Smooth muscle cell of the brain vasculature (primary cell): ENCODE measurements around the gene AGR2.
"Not testable (repeated sequence)": the region's sequence is repeated elsewhere in the genome, so short reads cannot be mapped to it uniquely, and the experiment has no call there.

Experiments
- DNase-seq: peaks from one replicate; pipeline ENCODE4 v3.0.0-alpha.2; 2012; ENCODE audit warnings: low read depth, low spot score

AGR2 gene

DNA sequence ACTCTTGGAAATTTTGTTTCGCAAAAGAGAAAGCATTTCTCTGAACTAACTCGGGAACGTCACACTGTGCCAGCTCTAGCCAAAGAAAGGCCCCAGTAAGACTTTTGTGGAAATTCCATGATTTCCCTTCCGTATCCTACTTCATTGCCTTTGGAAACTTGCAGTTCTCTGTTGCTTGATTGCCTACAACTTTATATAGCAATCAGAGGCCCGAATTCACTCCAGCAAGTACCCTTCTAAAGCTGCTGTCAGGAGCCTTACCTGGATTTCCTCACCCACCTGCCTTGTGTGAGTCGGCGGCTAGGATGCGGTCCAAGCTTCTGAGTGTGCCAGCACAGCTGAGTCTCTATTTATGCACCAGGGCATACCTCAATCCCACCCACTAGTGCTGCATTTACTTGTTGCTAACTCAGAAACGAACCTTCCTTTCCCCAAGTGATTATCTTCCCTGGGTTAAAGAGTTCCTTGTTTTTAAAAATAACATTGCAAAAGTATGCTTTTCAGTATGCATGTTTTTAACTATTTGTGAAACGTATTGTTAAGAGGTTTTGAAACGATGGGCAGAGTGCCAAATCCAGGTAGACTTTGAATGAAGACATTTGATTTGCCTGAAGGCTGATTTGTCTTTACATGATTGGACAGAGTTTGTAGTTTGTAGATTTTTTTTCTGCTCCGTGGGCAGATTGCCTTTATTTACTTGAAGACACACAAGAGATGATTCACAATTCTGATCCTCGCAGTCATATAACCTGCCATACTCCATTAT lies at the start of gene AGR2:
TSS of gene AGR2 (minus strand) at position 326 of the 766 bp plus-strand sequence. CDS start 3,203 bp downstream, outside the sequence.
- DNase-seq, result no peak

DNA sequence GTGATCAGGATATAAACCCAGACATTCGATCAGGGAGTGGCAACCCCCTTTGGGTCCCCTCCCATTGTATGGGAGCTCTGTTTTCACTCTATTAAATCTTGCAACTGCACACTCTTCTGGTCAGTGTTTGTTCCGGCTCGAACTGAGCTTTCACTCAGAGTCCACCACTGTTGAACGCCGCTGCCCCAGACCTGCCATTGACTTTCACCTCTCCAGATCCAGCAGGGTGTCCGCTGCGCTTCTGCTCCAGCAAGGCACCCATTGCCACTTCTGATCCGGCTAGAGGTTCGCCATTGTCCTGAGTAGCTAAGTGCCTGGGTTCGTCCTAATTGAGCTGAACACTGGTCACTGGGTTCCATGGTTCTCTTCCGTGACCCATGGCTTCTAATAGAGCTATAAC lies 48.4 kb upstream of the AGR2 start:
- DNase-seq, result not testable (repeated sequence)

DNA sequence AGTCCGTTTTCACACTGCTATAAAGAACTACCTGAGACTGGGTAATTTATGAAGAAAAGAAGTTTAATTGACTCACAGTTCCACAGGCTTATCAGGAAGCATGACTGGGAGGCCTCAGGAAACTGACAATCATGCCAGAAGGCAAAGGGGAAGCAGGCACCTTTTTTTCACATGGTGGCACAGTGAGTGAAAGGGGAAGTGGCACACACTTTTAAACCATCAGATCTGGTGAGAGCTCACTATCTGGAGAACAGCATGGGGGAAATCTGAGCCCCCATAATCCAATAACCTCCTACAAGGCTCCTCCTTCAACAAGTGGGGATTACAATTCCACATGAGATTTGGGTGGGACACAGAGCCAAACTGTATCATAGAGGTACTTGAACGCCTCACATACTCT lies 47.0 kb upstream of the AGR2 start:
- no peak for DNase-seq

DNA sequence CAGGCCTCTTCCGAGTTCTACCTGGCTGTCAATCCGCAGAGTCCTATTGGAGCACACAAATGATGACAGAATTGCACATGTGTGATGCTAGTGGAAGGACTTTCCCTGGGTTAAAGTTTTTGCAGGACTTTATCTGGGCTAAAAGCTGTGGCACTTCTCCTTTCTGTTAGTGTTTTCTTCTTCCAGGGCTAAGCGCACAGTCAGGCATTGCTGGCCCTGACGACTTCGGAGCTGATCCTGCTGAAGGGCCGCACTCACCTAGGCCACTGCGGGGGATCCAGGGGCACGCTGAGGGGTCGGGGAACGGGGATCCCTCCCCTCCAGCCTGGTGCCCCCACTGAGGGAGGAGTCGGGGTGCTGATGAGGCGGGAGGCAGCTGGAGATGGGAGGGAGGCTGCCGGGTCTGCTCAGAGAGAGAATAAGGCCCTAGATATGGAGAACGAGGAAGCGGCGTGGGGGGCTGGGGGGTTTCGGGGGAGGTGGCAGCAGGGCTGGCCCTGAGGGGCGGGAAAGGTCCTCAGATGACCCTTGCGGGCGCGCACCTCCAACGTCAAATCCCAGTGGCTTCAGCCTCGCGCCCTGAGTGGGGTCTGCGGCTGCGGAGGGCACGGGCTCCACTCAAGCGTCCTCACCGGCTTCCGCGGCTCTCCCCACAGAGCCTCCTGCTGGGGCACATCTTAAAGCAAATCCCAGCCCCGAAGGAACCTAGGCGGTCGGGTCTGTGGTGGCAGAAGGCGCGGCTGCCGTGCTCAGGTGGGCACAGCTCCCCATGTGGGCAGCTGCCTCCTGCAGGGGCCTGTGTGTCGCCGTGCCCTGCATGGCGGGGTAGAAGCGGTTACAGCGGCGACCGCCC lies 46.0 kb upstream of the AGR2 start:
- DNase-seq, result no peak

DNA sequence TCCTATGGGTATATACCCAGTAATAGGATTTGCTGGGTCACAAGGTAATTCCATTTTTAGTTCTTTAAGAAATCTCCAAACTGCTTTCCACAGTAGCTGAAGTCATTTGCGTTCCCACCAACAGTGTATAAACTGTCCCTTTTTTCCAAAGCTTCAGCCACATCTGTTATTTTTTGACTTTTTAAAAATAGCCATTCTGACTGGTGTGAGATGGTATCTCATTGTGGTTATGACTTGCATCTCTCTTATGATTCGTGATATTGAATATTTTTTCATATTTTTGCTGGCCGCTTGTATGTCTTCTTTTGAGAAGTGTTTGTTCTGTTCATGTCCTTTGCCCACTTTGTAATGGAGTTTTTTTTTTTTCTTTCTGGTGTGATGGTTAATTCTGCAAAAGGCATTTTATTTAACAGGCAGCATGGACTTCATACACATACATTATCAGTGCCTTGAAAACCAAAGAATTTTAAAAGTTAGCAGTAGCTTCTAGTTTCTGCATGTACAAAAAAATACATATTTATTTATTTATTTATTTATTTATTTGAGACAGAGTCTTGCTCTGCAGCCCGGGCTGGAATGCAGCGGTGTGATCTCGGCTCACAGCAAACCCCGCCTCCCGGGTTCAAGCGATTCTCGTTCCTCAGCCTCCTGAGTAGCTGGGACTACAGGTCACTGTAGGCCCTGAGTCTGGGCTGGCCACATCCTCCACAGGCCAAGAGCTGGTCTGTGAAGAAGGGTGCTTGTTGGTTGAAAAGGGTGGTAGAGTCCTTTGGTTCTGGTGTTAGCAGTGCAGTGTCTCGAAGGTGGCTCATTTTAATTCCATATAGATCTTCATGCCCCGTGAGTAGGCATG lies 44.7 kb upstream of the AGR2 start:
- DNase-seq, result no peak

DNA sequence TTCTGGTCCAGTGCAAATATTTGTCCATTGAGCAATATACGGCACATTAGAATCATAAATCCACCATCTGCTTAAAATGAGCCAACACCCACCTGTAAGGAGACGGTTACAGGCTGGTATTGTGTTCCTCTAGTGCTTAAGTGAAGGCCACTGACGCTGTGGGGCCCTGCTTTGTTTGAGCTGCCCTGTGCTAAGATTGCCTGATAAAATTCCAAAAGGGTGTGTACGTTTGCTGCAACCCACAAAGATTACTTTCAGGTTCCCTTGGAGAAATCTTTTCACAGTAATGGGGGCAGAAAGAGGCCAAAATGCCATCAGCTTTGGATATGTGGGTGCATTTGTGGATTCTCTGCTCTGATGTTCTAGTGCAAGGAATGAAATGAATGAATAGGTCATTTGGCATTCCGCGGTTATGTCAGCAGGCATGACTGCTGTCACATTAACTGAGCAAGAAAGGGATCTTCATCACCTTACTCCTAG lies 42.6 kb upstream of the AGR2 start:
- DNase-seq, result no peak

DNA sequence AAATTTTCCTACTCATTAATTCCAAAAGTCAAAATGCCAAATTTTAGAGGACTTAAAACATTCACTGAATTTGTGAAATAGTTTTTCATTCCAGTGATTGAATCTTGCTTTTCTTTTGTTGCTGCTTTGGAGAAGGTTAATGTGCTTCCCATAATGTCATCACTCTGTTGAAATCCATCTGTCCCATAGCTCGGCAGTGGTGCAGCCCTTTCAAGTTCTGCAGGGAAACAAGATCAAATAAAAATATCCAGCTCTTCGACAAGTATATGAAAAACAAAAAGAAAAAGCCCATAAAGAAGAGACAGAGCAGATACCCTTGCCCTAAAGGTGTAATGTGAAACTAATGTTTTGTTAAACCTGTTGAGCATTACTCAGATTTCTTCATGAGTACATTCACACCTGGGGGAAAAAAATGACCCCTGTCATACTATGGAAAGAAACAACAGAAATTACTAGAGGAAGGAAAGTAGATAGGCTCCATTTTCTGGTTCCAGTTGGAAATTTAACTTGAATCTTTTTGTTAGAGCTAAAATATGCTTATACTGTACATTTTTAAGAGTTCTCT lies 41.9 kb upstream of the AGR2 start:
- DNase-seq, result no peak

DNA sequence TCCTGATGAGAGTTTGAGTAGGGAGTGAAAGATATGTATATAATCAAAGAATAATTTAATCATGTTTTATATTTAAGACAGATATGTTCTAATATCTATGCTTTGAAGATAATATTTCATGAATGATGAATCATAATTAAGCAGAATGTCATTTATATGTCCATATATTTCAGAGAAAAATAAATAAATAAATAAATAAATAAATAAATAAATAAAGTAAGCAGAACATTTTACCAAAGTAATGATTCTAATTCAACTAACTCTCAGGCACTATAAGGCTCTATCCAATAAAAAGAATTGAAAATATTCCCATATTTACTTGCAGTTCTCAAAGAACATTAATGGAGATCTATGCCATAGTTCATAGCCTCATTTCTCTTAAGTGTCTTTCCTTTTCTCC lies 40.9 kb upstream of the AGR2 start:
- DNase-seq, result no peak

DNA sequence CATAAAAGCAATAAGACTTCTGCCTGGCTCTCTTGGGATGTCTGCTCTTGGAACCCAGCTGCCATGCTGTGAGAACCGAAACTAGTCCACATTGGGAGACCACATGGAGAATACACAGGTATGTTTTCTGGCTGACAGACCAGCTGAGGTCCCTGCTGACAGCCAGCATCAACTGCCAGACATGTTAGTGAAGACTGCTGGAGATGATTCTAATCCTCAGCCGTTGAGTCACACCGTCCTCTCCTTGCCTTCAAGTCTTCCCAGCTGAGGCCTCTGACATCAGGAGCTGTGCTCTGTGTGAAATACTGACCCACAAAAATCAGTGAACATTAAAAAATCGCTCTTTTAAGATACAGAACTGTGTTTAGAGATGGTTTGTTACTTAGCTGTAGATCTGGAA lies 36.9 kb upstream of the AGR2 start:
- no peak for DNase-seq

DNA sequence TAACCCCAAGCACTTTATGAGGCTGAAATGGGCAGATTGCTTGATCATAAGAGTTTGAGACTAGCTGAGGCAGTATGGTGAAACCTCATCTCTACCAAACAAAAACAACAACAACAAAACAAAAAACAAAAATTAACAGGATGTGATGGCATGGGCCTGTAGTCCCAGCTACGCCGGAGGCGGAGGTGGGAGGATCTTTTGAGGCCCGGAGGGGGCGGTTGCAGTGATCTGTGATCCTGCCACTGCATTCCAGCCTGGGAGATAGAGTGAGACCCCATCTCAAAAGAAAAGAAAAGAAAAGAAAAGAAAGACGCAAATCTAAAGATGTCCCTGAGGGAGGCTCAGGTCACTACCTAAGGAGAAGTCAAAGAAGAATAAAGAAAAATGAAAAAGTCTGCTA lies 35.3 kb upstream of the AGR2 start:
- DNase-seq, result no peak

DNA sequence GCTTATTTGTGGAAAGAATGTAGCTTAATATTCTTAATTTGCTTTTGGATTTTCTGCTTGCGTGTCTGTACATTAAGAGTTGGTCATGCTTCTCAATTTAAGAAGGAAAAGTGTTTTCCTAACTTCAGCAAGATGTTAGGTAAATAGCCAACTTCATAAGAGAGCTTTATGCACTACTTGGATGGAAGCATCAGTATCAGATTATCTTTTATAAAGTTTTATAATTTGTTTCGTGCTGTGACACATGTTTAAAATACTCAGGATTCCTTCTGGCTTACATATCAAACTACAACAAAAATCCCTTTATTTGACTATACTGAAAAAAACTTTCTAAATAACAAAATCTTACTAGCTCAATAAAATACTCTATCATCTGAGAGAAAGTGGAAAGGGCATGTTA lies 34.8 kb upstream of the AGR2 start:
- DNase-seq, result no peak

DNA sequence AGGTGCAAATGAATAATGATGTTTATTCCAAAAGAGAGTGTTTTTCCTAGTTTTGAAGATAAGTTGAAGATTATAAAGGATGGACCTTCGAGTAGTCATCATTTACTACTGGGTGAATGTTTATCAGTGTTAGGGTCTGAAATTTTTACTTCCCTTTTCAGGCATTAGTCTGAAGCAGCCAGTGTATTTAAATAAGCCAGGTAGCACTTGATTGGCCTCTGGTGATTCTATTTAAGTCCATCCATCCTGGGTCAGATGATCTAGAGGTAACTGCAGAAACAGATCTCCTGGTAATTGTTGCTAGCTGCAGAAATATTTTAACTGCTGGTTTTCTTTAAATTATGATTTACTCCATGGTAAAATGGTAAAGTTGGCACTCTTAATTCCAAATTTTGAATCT lies 34.1 kb upstream of the AGR2 start:
- DNase-seq, result no peak

DNA sequence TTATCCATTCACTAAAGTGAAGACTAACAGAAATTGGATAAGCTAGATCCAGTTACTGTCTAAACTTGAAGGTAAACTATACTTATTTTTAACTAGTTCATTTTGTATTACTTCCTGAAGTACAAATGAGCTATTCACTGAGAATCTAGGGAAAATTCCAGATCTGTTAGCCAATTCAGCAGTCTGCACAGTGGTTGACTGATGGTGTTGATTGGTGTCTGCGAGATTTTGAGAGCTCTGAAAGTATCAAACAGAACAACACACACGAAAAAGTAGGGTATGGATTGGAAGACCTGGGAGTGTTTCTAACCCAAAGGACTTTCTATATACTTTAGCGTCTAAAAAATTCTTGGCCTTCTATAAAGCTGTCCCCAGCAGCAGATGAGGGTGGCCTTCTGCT lies 33.6 kb upstream of the AGR2 start:
- DNase-seq, result no peak

DNA sequence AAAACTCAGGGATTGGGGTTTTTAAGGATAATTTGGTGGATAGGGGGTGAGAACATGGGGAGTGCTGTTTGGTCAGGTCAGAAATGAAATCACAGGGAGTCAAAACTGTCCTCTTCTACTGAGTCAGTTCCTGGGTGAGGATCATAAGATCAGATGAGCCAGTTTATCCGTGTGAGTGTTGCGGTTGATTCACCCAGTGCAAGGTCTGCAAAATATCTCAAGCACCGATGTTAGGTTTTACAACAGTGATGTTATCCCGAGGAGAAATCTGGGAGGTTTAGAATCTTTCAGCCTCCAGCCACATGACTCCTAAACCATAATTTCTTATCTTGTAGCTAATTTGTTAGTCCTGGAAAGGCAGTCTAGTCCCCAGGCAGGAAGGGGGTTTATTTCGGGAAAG lies 31.7 kb upstream of the AGR2 start:
- no peak for DNase-seq

DNA sequence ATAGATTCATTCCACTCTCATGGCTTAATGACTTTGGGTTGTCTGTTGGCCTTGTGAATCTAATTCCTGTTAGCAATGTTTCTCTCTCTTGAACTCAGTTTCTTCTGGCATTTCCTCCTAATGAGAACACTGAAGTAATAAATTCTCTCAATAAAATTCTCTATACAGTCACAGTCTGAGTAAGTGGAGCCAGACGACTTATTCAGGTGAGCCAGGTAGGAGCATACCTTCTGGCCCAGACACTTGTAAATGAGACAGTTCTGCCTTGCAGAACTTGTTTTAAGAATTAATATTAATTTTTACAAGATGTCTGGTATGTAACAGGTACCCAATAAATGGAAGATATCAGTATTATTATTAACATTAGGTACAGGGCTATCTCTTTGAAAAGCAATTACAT lies 28.6 kb upstream of the AGR2 start:
- DNase-seq, result no peak

DNA sequence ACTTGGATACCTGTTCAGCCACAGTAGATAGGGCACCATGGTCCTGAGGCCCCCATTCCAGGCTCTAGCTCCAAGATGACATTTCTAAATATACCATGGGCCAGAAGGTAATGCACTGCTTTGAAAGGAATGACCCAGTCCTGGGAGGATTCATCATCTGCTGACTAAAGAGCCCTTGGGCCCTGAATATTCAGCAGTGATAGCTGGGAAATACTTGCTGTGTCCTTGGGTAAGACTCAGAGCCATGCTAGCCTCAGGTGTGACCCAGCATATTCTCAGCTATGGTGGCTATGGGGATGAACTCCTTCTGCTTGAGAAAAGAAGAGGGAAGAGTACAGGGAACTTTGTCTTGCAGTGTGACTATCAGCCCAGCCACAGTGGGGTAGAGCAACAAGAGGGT lies 21.3 kb upstream of the AGR2 start:
- DNase-seq, result no peak

DNA sequence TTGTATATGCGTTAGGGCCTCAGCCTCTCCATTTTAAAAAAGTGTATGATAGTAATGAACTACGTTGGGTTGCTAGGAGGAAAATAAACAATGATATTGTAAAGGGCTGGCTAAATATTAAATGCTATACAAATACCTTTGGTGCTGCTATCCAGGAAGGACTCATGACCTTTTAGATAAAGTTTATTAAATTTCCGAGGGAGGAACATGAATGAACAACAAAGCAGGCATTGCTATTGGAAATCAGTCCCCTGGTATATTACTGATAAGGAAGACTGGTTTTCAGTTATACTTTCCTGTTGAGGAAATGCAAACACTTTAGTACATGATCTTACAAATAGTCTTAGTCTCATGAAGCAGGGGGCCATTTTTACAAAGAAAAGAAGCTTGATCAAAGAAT lies 17.2 kb upstream of the AGR2 start:
- no peak for DNase-seq

DNA sequence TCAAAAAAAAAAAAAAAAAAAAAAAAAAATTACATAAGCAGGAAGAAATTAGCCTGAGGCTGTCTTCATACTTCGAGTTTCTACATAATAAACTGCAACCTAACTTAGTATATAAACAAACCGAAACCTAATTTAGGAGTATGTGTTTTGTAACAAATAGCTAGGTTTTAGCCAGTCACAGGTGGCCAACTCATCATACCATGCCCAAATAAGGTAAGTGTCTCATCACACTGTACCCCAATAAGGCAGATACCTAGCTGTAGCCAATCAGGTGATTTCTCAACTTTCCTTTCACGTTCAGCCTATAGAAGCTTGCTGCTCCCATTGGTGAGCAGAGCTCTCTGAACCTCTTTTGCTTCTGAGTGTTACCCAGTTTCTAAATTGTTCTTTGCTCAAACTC lies 13.9 kb upstream of the AGR2 start:
- no peak for DNase-seq

DNA sequence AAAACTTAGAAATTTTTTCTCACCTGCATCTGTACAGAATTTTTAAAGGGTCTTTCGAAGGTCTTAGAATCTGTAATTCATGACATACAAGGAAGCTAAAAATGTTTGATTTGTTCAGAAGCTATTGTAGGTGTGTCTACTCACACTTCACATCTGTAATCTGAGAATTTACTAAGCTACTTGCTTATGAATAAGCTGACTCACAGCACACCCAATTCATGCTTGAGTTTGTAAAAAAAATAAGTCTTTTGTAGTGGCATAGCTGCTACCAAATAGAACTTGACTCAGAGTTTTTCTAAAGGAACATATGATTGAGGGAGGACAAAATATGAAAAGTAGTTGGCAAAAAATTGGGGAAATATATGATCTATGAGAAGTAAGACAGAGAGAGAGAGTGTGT lies 12.7 kb upstream of the AGR2 start:
- no peak for DNase-seq

DNA sequence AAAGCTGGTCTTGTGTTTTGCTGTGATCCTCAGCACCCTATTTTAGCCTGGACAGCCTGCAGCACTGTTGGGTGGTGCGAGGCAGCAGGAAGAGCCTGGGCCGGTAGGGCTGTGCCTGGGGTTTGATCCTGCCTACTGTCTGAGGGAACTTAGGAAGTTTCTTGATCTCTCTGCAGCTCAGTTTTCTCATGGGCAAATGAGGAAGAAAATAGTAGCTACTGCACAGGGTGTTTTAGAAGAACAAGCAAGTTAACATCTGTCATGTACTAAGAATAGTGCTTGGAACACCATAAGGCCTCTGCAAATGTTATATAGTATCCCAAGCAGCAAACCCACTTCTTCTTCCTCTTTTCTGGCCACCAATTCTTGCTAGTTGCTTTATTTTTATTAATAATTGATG lies 12.0 kb upstream of the AGR2 start:
- no peak for DNase-seq

DNA sequence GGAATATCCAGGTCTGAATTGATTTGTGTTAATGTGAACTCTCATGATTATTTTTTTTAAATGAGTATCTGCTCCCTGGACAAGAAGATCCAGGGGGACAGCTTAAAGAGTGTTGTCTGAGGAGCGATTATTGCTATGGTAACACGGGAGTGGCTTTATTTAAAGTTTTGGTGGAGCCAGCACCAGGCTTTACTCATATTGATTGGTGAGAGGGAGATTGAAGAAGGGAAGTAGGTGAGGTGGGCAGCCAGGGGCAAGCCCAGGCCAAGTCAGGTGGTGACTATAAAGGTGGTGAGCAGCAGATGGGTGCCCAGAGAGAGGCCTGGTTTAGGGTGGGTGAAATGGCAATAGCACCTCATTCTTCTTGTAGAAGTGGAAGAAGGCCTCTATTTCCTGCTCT lies 10.2 kb upstream of the AGR2 start:
- no peak for DNase-seq

DNA sequence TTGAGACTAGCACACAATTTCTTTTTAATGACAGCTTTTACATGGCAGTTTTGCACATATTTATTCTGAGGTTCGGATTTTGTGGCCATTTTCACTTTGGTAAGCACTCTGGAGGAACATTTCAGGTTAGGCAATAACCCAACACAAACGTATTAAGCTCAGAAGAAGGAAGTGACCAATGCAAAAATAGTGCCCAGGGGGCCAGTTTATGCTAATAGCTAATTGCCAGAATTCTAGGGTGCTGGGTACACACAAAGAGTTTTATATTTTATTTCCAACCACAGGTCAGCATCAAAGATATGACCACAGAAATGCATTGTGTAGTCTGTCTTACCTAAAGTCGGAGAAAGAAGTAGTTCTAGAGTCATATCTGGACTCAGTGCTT lies 8.4 kb upstream of the AGR2 start:
- no peak for DNase-seq
